ENCODE measurements around the gene PDZRN4. TPM values are rescaled to one million over a fixed set of nuclear protein-coding genes. Genes with fewer than 3 reads are reported as not detected.

The PDZRN4 gene
- total RNA-seq, 1 experiment from 2014 or later = not detected

- ChIA-PET POLR2A (ENCODE audit: low non-redundant PET) (no interaction called here), CTCF (no interaction called here)
- intact Hi-C loops (cut with micrococcal nuclease; ENCODE audit: unreplicated experiment) = no loop called here
- no peak for DNase-seq (ENCODE audit: low spot score)
- H3K4me3 ChIP-seq (ENCODE audit: low read depth, low read length, poor library complexity, severe bottlenecking) = no peak overlapping the region
- no TSS peak for BruUV-seq (replicated peaks)
- no peak for TF ChIP-seq EZH2 (IDR thresholded peaks at IDR 0.05; ENCODE audit: borderline replicate concordance, low read depth, low read length, poor library complexity, severe bottlenecking)
- no peaks in the 10 kb centered on the region for H3K9me3 ChIP-seq (ENCODE audit: low read depth, low read length, poor library complexity, severe bottlenecking)
- H3K36me3 ChIP-seq (ENCODE audit: insufficient read depth, low read length, poor library complexity, severe bottlenecking) = no peaks in the 10 kb centered on the region
- H3K27me3 ChIP-seq (replicated peaks; ENCODE audit: insufficient read depth, low read depth, low read length, poor library complexity) = peaks cover 47% of the 10 kb centered on the region
- H3K27ac ChIP-seq (ENCODE audit: low read depth, low read length, poor library complexity, severe bottlenecking) = no peak overlapping the region
- H3K4me1 ChIP-seq (ENCODE audit: insufficient read depth, low read length, poor library complexity, severe bottlenecking) = no peaks in the 10 kb centered on the region
Observed at GRCh38 chr12:41186026-41186425, 2.1 kb upstream of the PDZRN4 start.

- ChIA-PET CTCF (no interaction called here), POLR2A (ENCODE audit: low non-redundant PET) (no interaction called here)
- Histone ChIP-seq H3K36me3 (ENCODE audit: insufficient read depth, low read length, poor library complexity, severe bottlenecking) (no peaks in the 10 kb centered on the region), H3K9me3 (ENCODE audit: low read depth, low read length, poor library complexity, severe bottlenecking) (no peaks in the 10 kb centered on the region), H3K27me3 (replicated peaks; ENCODE audit: insufficient read depth, low read depth, low read length, poor library complexity) (peaks cover 51% of the 10 kb centered on the region), H3K27ac (ENCODE audit: low read depth, low read length, poor library complexity, severe bottlenecking) (no peak overlapping the region), H3K4me1 (ENCODE audit: insufficient read depth, low read length, poor library complexity, severe bottlenecking) (no peaks in the 10 kb centered on the region), H3K4me3 (ENCODE audit: low read depth, low read length, poor library complexity, severe bottlenecking) (peak overlapping the region; percentile 19)
- DNase-seq (ENCODE audit: low spot score) = no peak
- TF ChIP-seq CTCF (conservative IDR thresholded peaks at IDR 0.05; ENCODE audit: low read depth, low read length) (no peak), EZH2 (IDR thresholded peaks at IDR 0.05; ENCODE audit: borderline replicate concordance, low read depth, low read length, poor library complexity, severe bottlenecking) (no peak)
- BruUV-seq (replicated peaks) = no TSS peak
- intact Hi-C loops (cut with micrococcal nuclease; ENCODE audit: unreplicated experiment) = no loop called here
Observed at GRCh38 chr12:41188841-41189394, 798 bp downstream of the PDZRN4 start.

GRCh38 chr12:41189395-41190251, 1.5 kb downstream of the PDZRN4 start:
- DNase-seq (ENCODE audit: low spot score) = peak; percentile 5
- no TSS peak for BruUV-seq (replicated peaks)
- Histone ChIP-seq H3K27ac (ENCODE audit: low read depth, low read length, poor library complexity, severe bottlenecking) (no peak overlapping the region), H3K27me3 (replicated peaks; ENCODE audit: insufficient read depth, low read depth, low read length, poor library complexity) (peaks cover 51% of the 10 kb centered on the region), H3K9me3 (ENCODE audit: low read depth, low read length, poor library complexity, severe bottlenecking) (no peaks in the 10 kb centered on the region), H3K4me1 (ENCODE audit: insufficient read depth, low read length, poor library complexity, severe bottlenecking) (no peaks in the 10 kb centered on the region), H3K36me3 (ENCODE audit: insufficient read depth, low read length, poor library complexity, severe bottlenecking) (no peaks in the 10 kb centered on the region), H3K4me3 (ENCODE audit: low read depth, low read length, poor library complexity, severe bottlenecking) (peak overlapping the region; percentile 19)
- intact Hi-C loops (cut with micrococcal nuclease; ENCODE audit: unreplicated experiment) = no loop called here
- ChIA-PET POLR2A (ENCODE audit: low non-redundant PET) (no interaction called here), CTCF (interaction anchor here (0.6 to 1.1 kb wide), 2 partner anchors 18 to 226 kb away, joined by 3 read pairs; no protein-coding TSS in a partner anchor)
- no peak for TF ChIP-seq CTCF (conservative IDR thresholded peaks at IDR 0.05; ENCODE audit: low read depth, low read length)
- TF ChIP-seq EZH2 (IDR thresholded peaks at IDR 0.05; ENCODE audit: borderline replicate concordance, low read depth, low read length, poor library complexity, severe bottlenecking) = peak; percentile 81
